Left ventricle myocardium inferior (tissue), 1 donor: Measurements from ENCODE around the gene FGF22. TPM values are rescaled to one million over a fixed set of nuclear protein-coding genes. Genes with fewer than 3 reads are reported as not detected.

Experiments used
- DNase-seq: peaks from one replicate; pipeline ENCODE4 v3.0.0-alpha.2; 2020
- H3K27ac ChIP-seq: fragments of 200-600 bp; replicated peaks from 2 replicates; pipeline ENCODE4 v1.8.0; 2021
- H3K27me3 ChIP-seq: fragments of 200-600 bp; 2 replicates; pipeline ENCODE4 v1.8.0; 2021; ENCODE audit warnings: low read depth
- H3K36me3 ChIP-seq: fragments of 200-600 bp; 2 replicates; pipeline ENCODE4 v1.8.0; 2021
- H3K4me1 ChIP-seq: fragments of 200-600 bp; 2 replicates; pipeline ENCODE4 v1.8.0; 2021
- H3K4me3 ChIP-seq: fragments of 200-600 bp; 2 replicates; pipeline ENCODE4 v1.8.0; 2021; ENCODE audit warnings: mild to moderate bottlenecking, moderate library complexity
- H3K9me3 ChIP-seq: fragments of 200-600 bp; replicated peaks from 2 replicates; pipeline ENCODE4 v1.8.0; 2021
- intact Hi-C: fragments of 100-400 bp; cut with micrococcal nuclease; formaldehyde crosslinking; loops from one replicate; pipeline ENCODE4 v1.11.0; 2022
- total RNA-seq: library from RNA; stranded (reverse); fragmentation: NEBNext Ultra II Directional; extraction: Animal tissue kit (Norgen Biotek cat#: 25700); gene quantifications from one replicate; pipeline ENCODE4 v1.2.1, GENCODE V29; 2021
- TF ChIP-seq, protein P1 (sequence below): fragments of 200-600 bp; IDR thresholded peaks from 2 replicates; pipeline ENCODE4 v1.8.0; 2021; ENCODE audit warnings: antibody characterized with exemption, mild to moderate bottlenecking, borderline replicate concordance
- donor health status: DM: no; HTN: yes; CAD: no; lungs with severe emphysema.

The FGF22 gene
- total RNA-seq, 1 donor from 2014 or later = not detected

DNA sequence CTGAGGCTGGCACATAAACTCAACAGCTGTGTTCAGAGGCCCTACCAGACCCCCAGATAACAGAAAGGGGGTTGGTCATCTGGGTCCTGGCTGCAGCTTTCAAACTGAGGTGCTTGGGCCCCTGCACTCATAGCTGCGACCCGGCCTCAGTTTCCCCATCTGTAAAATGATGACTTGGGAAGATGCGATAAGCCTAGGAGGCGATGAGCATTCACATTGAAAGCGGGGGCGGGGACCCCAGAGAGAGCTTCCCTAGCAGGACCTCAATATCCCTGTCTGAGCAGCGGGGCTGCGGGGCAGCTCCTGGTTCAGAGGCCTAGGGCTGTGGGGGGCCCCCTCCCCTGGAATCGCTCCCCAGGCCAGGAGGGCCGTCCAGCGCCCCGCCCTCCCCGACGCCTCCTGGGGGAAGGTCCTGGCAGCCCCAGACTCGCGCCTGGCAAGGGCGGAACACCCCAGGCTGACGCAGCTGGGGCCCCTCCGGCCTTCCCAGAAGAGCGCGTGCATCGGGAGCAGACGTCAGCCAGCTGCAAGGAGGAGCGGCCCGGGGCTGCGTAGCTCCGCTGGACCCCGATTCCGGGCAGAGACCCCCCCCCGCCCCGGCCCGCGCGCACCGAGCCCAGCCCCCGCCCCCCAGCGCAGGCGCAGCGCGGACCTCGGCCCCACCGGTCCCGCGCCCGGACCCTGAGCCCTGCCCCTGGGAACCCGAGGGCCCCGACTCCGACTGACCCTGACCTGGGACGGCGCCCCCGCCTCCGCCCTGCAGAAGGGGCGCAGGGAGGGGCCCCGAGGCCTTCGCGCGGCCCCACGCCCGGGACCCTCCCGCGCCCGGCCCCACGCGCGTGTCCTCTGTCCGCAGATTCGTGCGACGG lies 40.0 kb downstream of the FGF22 start:
- H3K4me1 ChIP-seq = peaks cover 59% of the 10 kb centered on the region
- TF ChIP-seq, protein P1, sequence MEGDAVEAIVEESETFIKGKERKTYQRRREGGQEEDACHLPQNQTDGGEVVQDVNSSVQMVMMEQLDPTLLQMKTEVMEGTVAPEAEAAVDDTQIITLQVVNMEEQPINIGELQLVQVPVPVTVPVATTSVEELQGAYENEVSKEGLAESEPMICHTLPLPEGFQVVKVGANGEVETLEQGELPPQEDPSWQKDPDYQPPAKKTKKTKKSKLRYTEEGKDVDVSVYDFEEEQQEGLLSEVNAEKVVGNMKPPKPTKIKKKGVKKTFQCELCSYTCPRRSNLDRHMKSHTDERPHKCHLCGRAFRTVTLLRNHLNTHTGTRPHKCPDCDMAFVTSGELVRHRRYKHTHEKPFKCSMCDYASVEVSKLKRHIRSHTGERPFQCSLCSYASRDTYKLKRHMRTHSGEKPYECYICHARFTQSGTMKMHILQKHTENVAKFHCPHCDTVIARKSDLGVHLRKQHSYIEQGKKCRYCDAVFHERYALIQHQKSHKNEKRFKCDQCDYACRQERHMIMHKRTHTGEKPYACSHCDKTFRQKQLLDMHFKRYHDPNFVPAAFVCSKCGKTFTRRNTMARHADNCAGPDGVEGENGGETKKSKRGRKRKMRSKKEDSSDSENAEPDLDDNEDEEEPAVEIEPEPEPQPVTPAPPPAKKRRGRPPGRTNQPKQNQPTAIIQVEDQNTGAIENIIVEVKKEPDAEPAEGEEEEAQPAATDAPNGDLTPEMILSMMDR = no peak
- H3K9me3 ChIP-seq = no peaks in the 10 kb centered on the region
- H3K4me3 ChIP-seq = peak overlapping the region; percentile 90
- H3K27ac ChIP-seq = peak overlapping the region; percentile 99
- H3K36me3 ChIP-seq = no peaks in the 10 kb centered on the region
- peaks cover 10% of the 10 kb centered on the region for H3K27me3 ChIP-seq
- peak; percentile 71 for DNase-seq
- intact Hi-C loops = no loop called here

GRCh38 chr19:680287-681028 lies 40.8 kb downstream of the FGF22 start:
- H3K27ac ChIP-seq = peak overlapping the region; percentile 99
- TF ChIP-seq, protein P1 = peak; percentile 61
- DNase-seq = peak; percentile 100
- no peaks in the 10 kb centered on the region for H3K36me3 ChIP-seq
- peaks cover 51% of the 10 kb centered on the region for H3K4me1 ChIP-seq
- H3K9me3 ChIP-seq = no peaks in the 10 kb centered on the region
- peak overlapping the region; percentile 90 for H3K4me3 ChIP-seq
- H3K27me3 ChIP-seq = peaks cover 10% of the 10 kb centered on the region
- intact Hi-C loops = no loop called here

DNA sequence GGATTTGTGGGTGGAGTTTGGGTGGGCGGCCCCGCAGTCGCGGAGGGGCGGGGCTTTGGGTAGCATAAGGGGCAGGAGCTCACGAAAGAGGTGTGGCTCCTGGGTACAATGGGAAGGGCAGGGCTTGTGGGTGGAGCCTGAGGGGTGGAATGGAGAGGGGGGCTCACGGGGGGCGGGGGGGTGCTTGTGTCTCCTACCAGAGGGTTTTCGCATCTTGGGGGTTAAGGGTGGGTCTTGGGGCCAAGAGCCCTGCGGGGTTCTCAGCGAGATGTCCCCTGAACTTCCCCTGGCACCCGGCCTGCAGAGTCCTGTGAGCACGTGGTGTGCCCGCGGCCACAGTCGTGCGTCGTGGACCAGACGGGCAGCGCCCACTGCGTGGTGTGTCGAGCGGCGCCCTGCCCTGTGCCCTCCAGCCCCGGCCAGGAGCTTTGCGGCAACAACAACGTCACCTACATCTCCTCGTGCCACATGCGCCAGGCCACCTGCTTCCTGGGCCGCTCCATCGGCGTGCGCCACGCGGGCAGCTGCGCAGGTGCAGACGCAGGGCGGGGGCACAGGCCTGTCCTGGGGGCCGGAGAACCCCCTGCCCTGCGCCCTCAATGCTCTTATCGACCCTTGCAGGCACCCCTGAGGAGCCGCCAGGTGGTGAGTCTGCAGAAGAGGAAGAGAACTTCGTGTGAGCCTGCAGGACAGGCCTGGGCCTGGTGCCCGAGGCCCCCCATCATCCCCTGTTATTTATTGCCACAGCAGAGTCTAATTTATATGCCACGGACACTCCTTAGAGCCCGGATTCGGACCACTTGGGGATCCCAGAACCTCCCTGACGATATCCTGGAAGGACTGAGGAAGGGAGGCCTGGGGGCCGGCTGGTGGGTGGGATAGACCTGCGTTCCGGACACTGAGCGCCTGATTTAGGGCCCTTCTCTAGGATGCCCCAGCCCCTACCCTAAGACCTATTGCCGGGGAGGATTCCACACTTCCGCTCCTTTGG lies 41.6 kb downstream of the FGF22 start:
- Histone ChIP-seq H3K36me3 (no peaks in the 10 kb centered on the region), H3K27ac (peak overlapping the region; percentile 99), H3K27me3 (peaks cover 10% of the 10 kb centered on the region), H3K4me3 (peak overlapping the region; percentile 90), H3K4me1 (peaks cover 45% of the 10 kb centered on the region), H3K9me3 (no peaks in the 10 kb centered on the region)
- peak; percentile 55 for DNase-seq
- intact Hi-C loops = no loop called here
- TF ChIP-seq, protein P1 = no peak

DNA sequence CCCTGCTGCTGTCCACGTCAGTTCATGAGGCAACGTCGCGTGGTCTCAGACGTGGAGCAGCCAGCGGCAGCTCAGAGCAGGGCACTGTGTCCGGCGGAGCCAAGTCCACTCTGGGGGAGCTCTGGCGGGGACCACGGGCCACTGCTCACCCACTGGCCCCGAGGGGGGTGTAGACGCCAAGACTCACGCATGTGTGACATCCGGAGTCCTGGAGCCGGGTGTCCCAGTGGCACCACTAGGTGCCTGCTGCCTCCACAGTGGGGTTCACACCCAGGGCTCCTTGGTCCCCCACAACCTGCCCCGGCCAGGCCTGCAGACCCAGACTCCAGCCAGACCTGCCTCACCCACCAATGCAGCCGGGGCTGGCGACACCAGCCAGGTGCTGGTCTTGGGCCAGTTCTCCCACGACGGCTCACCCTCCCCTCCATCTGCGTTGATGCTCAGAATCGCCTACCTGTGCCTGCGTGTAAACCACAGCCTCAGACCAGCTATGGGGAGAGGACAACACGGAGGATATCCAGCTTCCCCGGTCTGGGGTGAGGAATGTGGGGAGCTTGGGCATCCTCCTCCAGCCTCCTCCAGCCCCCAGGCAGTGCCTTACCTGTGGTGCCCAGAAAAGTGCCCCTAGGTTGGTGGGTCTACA lies 43.1 kb downstream of the FGF22 start:
- no peaks in the 10 kb centered on the region for H3K9me3 ChIP-seq
- no peak overlapping the region for H3K27ac ChIP-seq
- TF ChIP-seq, protein P1 = no peak
- H3K36me3 ChIP-seq = no peaks in the 10 kb centered on the region
- no peak for DNase-seq
- intact Hi-C loops = no loop called here
- H3K27me3 ChIP-seq = no peaks in the 10 kb centered on the region
- peaks cover 31% of the 10 kb centered on the region for H3K4me1 ChIP-seq
- no peak overlapping the region for H3K4me3 ChIP-seq
